ENCODE results near the gene NEURL1B. TPM values are rescaled to one million over a fixed set of nuclear protein-coding genes. Genes with fewer than 3 reads are reported as not detected.

NEURL1B gene
- total and polyA plus RNA-seq, 10 of the 15 experiments (the other 5 are each of a cell fraction or from before 2014, with no cell fraction given) = 0.04 to 0.28 (median 0.05) TPM; not detected in 4

GRCh38 chr5:172703952-172704351 lies 62.9 kb downstream of the NEURL1B start:
- no TSS peak for BruUV-seq (replicated peaks)
- 57% methylated on average over 7 of the region's 7 CpGs for WGBS (ENCODE audit: insufficient coverage, insufficient replicate concordance, low lambda C conversion rate, missing lambda C conversion rate)
- no peak overlapping the region for H3K4me2 ChIP-seq (ENCODE audit: control insufficient read depth, insufficient read depth)
- no peaks in the 10 kb centered on the region for H3K36me3 ChIP-seq (ENCODE audit: control insufficient read depth in 2 of 2, insufficient read depth in 2 of 2, low read length in 1 of 2)
- ATAC-seq (no peak), FAIRE-seq (no peak), DNase-seq (ENCODE audit: low read depth, low spot score) (no peak)
- H3K9me3 ChIP-seq (replicated peaks; ENCODE audit: control insufficient read depth, insufficient read depth, low read length) = no peaks in the 10 kb centered on the region
- no peaks in the 10 kb centered on the region; a peak in 2 of 4 replicates for H3K27me3 ChIP-seq (replicated peaks in 1 of 2; ENCODE audit: control insufficient read depth in 2 of 2, insufficient read depth in 2 of 2, low read length in 1 of 2)
- no peak overlapping the region for H3K27ac ChIP-seq (ENCODE audit: control insufficient read depth, insufficient read depth)
- peaks cover 5% of the 10 kb centered on the region; the same call in 1 of the 2 replicates for H3K4me1 ChIP-seq (ENCODE audit: control insufficient read depth, insufficient read depth, low read length)
- ChIA-PET SMC1A (ENCODE audit: uncharacterized antibody, unreplicated experiment) (no interaction called here), RAD21 (ENCODE audit: unreplicated experiment) (no interaction called here), POLR2A (no interaction called here), CTCF (interaction anchor here (11.7 kb wide), 1 partner anchor 229 kb away, joined by 324 read pairs; no protein-coding TSS in a partner anchor)
- H3K79me2 ChIP-seq (ENCODE audit: control insufficient read depth, insufficient read depth, low read length) = no peaks in the 10 kb centered on the region
- no peaks in the 10 kb centered on the region for H4K20me1 ChIP-seq (ENCODE audit: control insufficient read depth, insufficient read depth)
- H2AFZ ChIP-seq (ENCODE audit: control insufficient read depth, low read depth, low read length) = no peak overlapping the region
- no peak overlapping the region for H3K9ac ChIP-seq (ENCODE audit: control insufficient read depth, insufficient read depth, low read length)
- intact Hi-C loops (cut with micrococcal nuclease; ENCODE audit: unreplicated experiment) (loop anchor here (10.0 kb wide), 1 partner anchor 571 kb away; no protein-coding TSS in a partner anchor), in situ Hi-C loops (cut with MboI) (no loop called here)
- TF ChIP-seq GATAD2B (conservative IDR thresholded peaks at IDR 0.05; ENCODE audit: low read depth) = no peak
- TF ChIP-seq POLR2A (IDR thresholded peaks at IDR 0.05; ENCODE audit: low read depth, low read length) = no peak
- no peak for TF ChIP-seq CHD2 (IDR thresholded peaks at IDR 0.05; ENCODE audit: borderline replicate concordance, low read depth, low read length)
- no peak for TF ChIP-seq BMI1 (IDR thresholded peaks at IDR 0.05; ENCODE audit: borderline replicate concordance)
- no peak for TF ChIP-seq CUX1 (IDR thresholded peaks at IDR 0.05; ENCODE audit: insufficient replicate concordance, low read depth, low read length)
- no peak for TF ChIP-seq ZBTB4 (CRISPR knock-in tag; IDR thresholded peaks at IDR 0.05)
- TF ChIP-seq NR2C1 (IDR thresholded peaks at IDR 0.05) = no peak
- no peak overlapping the region for H3K4me3 ChIP-seq
